Activated T-cell treated with anti-CD3 and anti-CD28 coated beads for 24 hours (primary cell): ENCODE results near the gene XKR3.
"Not testable (repeated sequence)": the region's sequence is repeated elsewhere in the genome, so short reads cannot be mapped to it uniquely, and the experiment has no call there.

Experiments
- DNase-seq: peaks from one replicate; pipeline ENCODE4 v3.0.0-alpha.2; 2020; ENCODE audit warnings: low read depth

The XKR3 gene

DNA sequence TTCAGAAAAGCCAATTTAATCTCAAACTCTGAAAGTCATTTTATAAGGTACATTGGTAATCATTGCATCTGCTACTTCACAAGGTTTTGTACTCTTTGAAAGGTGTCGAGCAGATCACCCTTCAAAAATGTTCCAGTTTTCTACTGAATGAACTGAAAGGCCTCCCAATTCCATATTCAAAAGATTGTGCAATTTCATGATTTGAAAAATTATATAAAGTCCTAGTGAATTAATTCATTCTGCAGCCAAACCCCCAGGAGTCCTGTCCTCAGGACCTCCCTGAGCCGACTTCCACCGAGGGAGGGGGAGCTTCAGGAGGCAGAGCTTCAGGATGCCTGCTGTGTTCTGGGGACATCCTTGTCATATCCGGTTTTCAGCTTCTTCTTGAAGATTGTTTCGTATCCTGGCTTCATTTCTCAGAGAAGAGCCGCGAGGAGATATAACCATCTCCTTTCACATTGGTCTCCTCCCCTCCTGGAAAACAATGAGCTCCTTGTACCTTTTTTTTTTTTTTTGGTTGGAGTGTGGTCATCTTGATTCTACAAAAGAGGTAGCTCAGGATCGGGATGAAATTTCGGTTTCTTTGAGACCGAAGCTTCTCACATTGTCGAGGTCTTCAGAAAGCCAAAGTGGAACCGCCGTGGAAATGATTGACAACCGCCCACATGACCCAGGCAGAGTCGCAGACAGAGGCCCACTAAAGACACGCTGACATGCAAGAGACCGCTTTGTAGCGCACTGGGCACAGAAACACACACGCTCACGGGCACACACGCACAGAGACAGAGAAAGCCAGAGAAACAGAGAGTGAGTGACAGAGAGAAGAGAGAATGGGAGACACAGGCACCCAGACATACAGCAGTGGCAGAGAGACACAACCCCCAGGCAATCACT is 77.7 kb downstream of the XKR3 start:
- not testable (repeated sequence) for DNase-seq

- DNase-seq: not testable (repeated sequence)
Measured at GRCh38 chr22:16734271-16734670, 90.9 kb downstream of the XKR3 start.
